Heart left ventricle (tissue), 13 donors: ENCODE results near the gene SUCNR1.

Experiments used
- CTCF ChIP-seq, 12 donors: fragments of 200-600 bp; sonication (generic) in 4 of 12; IDR thresholded peaks; one replicate each; pipeline versions ENCODE4 v1.5.0 to v1.8.0; 2018 to 2022; ENCODE audit warnings: antibody characterized with exemption in 12 of 12, mild to moderate bottlenecking in 5 of 12
- POLR2A ChIP-seq, 2 donors: fragments of 450-650 bp; IDR thresholded peaks; one replicate each; pipeline ENCODE4 v1.6.1; 2017; ENCODE audit warnings: antibody characterized with exemption in 2 of 2, mild to moderate bottlenecking in 2 of 2, moderate library complexity in 2 of 2
- donor health status: ischemic (EF 13 %, LVEDD 7.1; RV severe dilation, severe dysfunction).
- donor health status: DM: no; HTN: yes; CAD: no.
- donor health status: DM: no; HTN: no; CAD: no.
- donor health status: ischemic (EF 25% LVEDD 6.9; RV normal size, moderate dysfunction).
- donor health status: ischemic (EF 25% LVEDD 5.7; RV mildly dilated, moderate dysfunction).
- donor health status: ischemic (EF 35%, LVEDD 5.7; RV mildly dilated, moderate dysfunction).
- donor health status: nonischemic (EF 11% LVEDD 7.7; RV severe dilation, severe dysfunction).
- donor health status: DM: yes; HTN: yes; CAD: no.
- donor health status: PGD.
- donor health status: ischemic (EF 29% LVEDD 5.4; RV normal size, mild dysfunction).
- donor health status: nonischemic (EF 23%, LVEDD 6.1; RV moderate dilation, normal function).

GRCh38 chr3:151856641-151857040 lies 16.8 kb upstream of the SUCNR1 start:
- no peak for TF ChIP-seq POLR2A (IDR thresholded peaks at IDR 0.05)
- no peak for TF ChIP-seq CTCF (IDR thresholded peaks at IDR 0.05)
